ENCODE results near the gene ADGRB3. TPM values are rescaled to one million over a fixed set of nuclear protein-coding genes. Genes with fewer than 3 reads are reported as not detected.

Gene ADGRB3
- total and polyA plus RNA-seq, 10 of the 15 experiments (the other 5 are each of a cell fraction or from before 2014, with no cell fraction given): 0.03 to 0.06 TPM; not detected in 8

- 4% methylated on average over 1 of the region's 1 CpG for WGBS (ENCODE audit: insufficient coverage, insufficient replicate concordance, low lambda C conversion rate, missing lambda C conversion rate)
- H3K4me1 ChIP-seq (ENCODE audit: control insufficient read depth, insufficient read depth, low read length): no peaks in the 10 kb centered on the region
- DNase-seq (ENCODE audit: low read depth, low spot score) (no peak), ATAC-seq (no peak), FAIRE-seq (no peak)
- TF ChIP-seq PBX3 (IDR thresholded peaks at IDR 0.05; ENCODE audit: insufficient replicate concordance, low read depth, low read length) (no peak), POLR2AphosphoS5 (IDR thresholded peaks at IDR 0.05; ENCODE audit: low read length) (no peak), BCL11A (IDR thresholded peaks at IDR 0.05; ENCODE audit: low read depth, low read length) (no peak), NBN (IDR thresholded peaks at IDR 0.05) (no peak)
- ChIA-PET RAD21 (ENCODE audit: unreplicated experiment) (no interaction called here), CTCF (no interaction called here), POLR2A (no interaction called here), SMC1A (ENCODE audit: uncharacterized antibody, unreplicated experiment) (no interaction called here)
- H3K4me2 ChIP-seq (ENCODE audit: control insufficient read depth, insufficient read depth): no peak overlapping the region
- H3K27ac ChIP-seq (ENCODE audit: control insufficient read depth, insufficient read depth): no peak overlapping the region
- H2AFZ ChIP-seq (ENCODE audit: control insufficient read depth, low read depth, low read length): no peak overlapping the region
- in situ Hi-C loops (cut with MboI): no loop called here
- no peaks in the 10 kb centered on the region for H3K27me3 ChIP-seq (replicated peaks in 1 of 2; ENCODE audit: control insufficient read depth in 2 of 2, insufficient read depth in 2 of 2, low read length in 1 of 2)
- H3K9ac ChIP-seq (ENCODE audit: control insufficient read depth, insufficient read depth, low read length): no peak overlapping the region
- no peaks in the 10 kb centered on the region for H4K20me1 ChIP-seq (ENCODE audit: control insufficient read depth, insufficient read depth)
- no peak overlapping the region for H3K4me3 ChIP-seq
- intact Hi-C loops (cut with micrococcal nuclease; ENCODE audit: unreplicated experiment): no loop called here
- H3K36me3 ChIP-seq (ENCODE audit: control insufficient read depth in 2 of 2, insufficient read depth in 2 of 2, low read length in 1 of 2): no peaks in the 10 kb centered on the region
- no TSS peak for BruUV-seq (replicated peaks)
- H3K9me3 ChIP-seq (replicated peaks; ENCODE audit: control insufficient read depth, insufficient read depth, low read length): no peaks in the 10 kb centered on the region
- H3K79me2 ChIP-seq (ENCODE audit: control insufficient read depth, insufficient read depth, low read length): no peaks in the 10 kb centered on the region
Measured at GRCh38 chr6:69022993-69023392, 387.9 kb downstream of the ADGRB3 start.

GRCh38 chr6:69026243-69026642, 391.2 kb downstream of the ADGRB3 start:
- POLR2A ChIA-PET: no interaction called here
- intact Hi-C loops (cut with micrococcal nuclease; ENCODE audit: unreplicated experiment) (no loop called here), in situ Hi-C loops (cut with MboI) (no loop called here)
- Histone ChIP-seq H2AFZ (ENCODE audit: control insufficient read depth, low read depth, low read length) (no peak overlapping the region), H3K27ac (ENCODE audit: control insufficient read depth, insufficient read depth) (no peak overlapping the region), H3K4me1 (ENCODE audit: control insufficient read depth, insufficient read depth, low read length) (no peaks in the 10 kb centered on the region), H3K9me3 (replicated peaks; ENCODE audit: control insufficient read depth, insufficient read depth, low read length) (no peaks in the 10 kb centered on the region), H4K20me1 (ENCODE audit: control insufficient read depth, insufficient read depth) (no peaks in the 10 kb centered on the region), H3K4me3 (no peak overlapping the region), H3K27me3 (replicated peaks in 1 of 2; ENCODE audit: control insufficient read depth in 2 of 2, insufficient read depth in 2 of 2, low read length in 1 of 2) (no peaks in the 10 kb centered on the region), H3K9ac (ENCODE audit: control insufficient read depth, insufficient read depth, low read length) (no peak overlapping the region), H3K4me2 (ENCODE audit: control insufficient read depth, insufficient read depth) (no peak overlapping the region), H3K36me3 (ENCODE audit: control insufficient read depth in 2 of 2, insufficient read depth in 2 of 2, low read length in 1 of 2) (no peaks in the 10 kb centered on the region), H3K79me2 (ENCODE audit: control insufficient read depth, insufficient read depth, low read length) (no peaks in the 10 kb centered on the region)
- DNase-seq (ENCODE audit: low read depth, low spot score): no peak
- CTCF ChIA-PET: interaction anchor here (1.0 kb wide), 1 partner anchor 12 kb away, joined by 4 read pairs; no protein-coding TSS in a partner anchor
- RAD21 ChIA-PET (ENCODE audit: unreplicated experiment): no interaction called here
- SMC1A ChIA-PET (ENCODE audit: uncharacterized antibody, unreplicated experiment): no interaction called here
- BruUV-seq (replicated peaks): no TSS peak
- 49% methylated on average over 3 of the region's 3 CpGs for WGBS (ENCODE audit: insufficient coverage, insufficient replicate concordance, low lambda C conversion rate, missing lambda C conversion rate)
- TF ChIP-seq SUZ12 (IDR thresholded peaks at IDR 0.05; ENCODE audit: unreplicated experiment) (no peak), HDAC6 (IDR thresholded peaks at IDR 0.05; ENCODE audit: unreplicated experiment) (no peak), PBX3 (IDR thresholded peaks at IDR 0.05; ENCODE audit: insufficient replicate concordance, low read depth, low read length) (no peak)
- no peak for FAIRE-seq
- ATAC-seq: no peak
